Skin epidermis (tissue), 12 donors: Measurements from ENCODE around the gene RNF5.

Experiments
- H3K27ac ChIP-seq, 21 experiments: fragments of 200-600 bp; sonication (generic) in 11 of 21; one replicate each; pipeline ENCODE4 v1.5.0; 2020; ENCODE audit warnings: mild to moderate bottlenecking in 3 of 21, inconsistent platforms in 2 of 21, moderate library complexity in 2 of 21
- H3K4me3 ChIP-seq, 7 experiments: fragments of 200-600 bp; sonication (generic) in 2 of 7; one replicate each; pipeline ENCODE4 v1.5.0; 2020; ENCODE audit warnings: inconsistent platforms in 2 of 7, mild to moderate bottlenecking in 2 of 7, moderate library complexity in 1 of 7

The RNF5 gene

GRCh38 chr6:32151181-32151862 is 26.9 kb upstream of the RNF5 start:
- Histone ChIP-seq H3K27ac (peak overlapping the region in 1 of 21 experiments; percentile 77), H3K4me3 (peak overlapping the region in 3 of 7 experiments; percentile 13 to 27 (median 26))

DNA sequence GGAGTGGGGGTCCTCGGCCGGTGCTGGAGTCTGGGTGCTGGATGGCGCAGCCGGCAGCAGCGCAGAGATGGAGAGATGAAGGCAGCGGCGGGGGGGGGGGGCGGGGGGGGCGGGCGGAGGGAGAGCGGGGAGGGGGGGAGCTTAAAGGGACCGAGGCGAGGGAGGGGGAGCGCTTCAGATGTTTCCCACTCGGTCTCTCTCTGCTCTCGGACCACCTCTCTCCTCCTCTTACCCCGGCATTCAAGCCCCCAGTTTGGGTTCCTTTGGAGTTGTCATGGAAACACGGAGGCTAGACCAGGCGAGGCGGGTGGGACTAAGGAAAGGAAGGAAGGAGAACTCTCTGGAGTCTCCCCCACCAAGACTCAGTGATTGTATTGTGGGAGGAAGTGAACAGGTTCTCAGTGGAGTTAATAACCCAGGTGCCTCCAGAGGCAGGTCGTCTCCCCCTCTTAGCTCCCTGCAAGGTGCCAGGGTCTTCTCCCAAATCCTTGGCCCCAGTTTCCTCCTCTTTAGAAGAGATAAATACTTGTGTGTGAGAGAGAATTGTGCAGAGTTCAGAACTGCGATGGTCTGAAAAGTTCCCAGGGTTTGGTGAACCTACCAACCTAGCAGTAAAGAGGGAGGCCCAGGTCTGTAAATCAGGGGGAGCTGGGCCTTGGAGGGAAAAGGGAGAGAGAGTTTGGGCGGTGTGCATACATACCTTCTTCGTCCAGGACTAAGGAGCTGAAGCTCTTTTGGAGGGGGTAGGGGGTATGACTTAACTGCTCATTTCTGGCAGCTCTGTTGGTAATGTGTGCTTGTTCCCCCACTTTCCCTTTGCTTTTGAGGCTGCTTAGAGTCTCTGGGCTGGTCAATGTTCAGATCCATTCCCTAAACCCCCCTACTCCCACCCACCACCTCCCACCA is 26.1 kb upstream of the RNF5 start, which contains the start of gene PRRT1:
Gene PRRT1 (minus strand): TSS at position 77 of the 906 bp plus-strand sequence. CDS start 112 bp downstream, outside the sequence.
- H3K4me3 ChIP-seq, result peak within 1 kb of the TSS in 6 of 7 experiments; percentile 56 to 78 (median 72)
- H3K27ac ChIP-seq, result peak within 1 kb of the TSS in 17 of 21 experiments; percentile 19 to 96 (median 87)

DNA sequence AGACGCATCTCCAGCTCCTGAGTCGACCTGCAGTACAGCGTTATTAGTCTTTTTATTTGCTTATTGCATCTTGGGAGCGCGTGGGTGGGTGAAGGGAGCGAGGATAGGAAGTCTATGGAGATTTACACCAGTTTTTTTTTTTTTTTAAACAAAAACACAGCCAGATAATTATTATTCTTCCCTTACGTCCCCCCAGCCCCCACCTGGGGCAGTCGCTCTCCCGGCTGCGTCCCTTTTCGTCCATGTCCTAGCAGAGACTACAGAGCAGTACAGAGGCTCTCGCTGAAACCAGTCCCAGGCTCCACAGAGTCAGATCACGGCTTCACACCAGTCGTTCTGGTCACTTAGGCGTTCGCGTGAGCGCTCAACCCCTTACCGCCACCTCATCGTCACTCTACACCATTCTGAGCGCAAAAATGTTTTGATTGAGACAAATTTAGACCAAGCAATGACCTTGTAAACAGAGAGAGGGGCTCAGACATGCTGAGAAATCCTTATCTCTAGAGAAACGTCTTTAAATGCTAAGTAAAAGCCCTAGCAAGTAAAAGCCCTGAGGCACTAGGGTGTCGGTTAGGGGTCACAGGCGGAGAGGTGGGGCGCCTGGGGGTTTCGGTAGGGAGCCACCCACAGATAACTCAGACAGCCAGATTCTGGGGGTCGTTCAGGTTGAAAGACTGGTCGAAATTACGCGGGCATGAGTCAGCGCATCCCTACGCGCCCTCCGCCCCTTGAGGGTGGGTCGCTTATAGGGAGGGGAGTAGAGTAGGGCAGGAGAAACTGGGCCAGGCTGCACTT is 25.2 kb upstream of the RNF5 start:
- peak overlapping the region; percentile 56 to 78 (median 71) for H3K4me3 ChIP-seq
- peak overlapping the region; percentile 0 to 96 (median 86) for H3K27ac ChIP-seq

DNA sequence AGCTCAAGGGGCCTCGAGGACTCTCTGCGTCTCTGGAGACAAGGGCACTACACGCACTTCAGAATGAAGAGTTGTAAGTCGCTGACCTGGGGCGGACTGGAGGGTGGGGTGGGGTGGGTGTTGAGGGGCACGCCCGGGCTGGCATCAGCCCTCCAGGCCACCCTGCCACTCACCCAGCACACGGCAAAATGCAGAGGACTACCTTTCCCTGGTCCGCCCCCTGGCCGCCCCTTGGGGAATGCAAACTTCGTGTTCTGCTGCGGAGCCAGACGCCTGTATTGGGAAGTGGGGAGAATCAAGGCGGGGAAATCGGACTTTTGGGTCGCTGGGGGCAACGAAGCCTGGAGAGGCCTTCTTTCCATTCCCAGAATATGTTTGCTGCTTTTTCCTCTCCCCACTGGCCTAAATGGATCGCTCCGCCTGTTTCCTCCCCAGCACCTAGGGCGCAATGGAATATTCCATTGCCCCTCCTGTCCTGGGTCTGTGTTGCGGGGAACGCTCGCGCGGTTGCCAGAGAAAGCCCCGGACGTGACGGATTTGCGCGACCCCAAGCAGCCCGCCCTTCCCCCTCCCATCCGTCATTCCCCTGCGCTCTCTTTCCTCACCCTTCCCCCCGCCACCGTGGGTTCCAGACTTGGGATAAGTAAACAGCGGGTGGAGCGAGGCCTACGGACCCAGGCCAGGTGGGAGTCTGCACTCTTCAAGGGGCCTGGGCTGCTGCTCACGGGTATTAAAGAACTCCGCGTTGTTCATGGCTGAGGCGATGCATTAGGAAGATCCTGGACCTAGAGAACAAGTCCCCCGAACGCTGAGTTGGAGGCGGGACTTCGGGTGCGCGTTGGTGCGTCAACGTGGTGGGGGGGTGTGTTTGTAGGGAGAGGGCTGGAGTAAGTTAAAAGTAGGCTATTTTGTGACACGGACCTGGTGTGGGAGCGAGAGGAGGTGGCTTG is 24.4 kb upstream of the RNF5 start, which contains the start of gene PPT2:
Gene PPT2 (plus strand): TSS at position 578 of the 950 bp plus-strand sequence. CDS start 454 bp downstream, outside the sequence.
- H3K27ac ChIP-seq, result peak within 1 kb of the TSS; percentile 31 to 96 (median 86)
- peak within 1 kb of the TSS; percentile 56 to 78 (median 71) for H3K4me3 ChIP-seq

- H3K27ac ChIP-seq, result peak overlapping the region; percentile 31 to 96 (median 86)
Observed at GRCh38 chr6:32154514-32155161, 23.6 kb upstream of the RNF5 start.

DNA sequence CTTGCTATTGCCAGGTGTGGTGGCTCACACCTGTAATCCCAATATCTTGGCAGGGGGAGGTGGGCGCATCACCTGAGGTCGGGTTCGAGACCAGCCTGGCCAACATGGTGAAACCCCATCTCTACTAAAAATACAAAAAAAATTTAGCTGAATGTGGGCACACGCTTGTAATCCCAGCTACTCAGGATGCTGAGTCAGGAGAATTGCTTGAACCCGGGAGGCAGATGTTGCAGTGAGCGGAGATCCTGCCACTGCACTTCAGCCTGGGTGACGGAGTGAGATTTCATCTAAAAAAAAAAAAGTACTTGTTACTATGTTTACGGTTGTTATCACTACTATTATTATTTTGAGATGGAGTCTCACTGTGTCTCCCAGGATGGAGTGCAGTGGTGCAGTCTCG is 21.3 kb upstream of the RNF5 start:
- no peak overlapping the region for H3K4me3 ChIP-seq

More at GRCh38 chr6:32154514-32155161, 23.6 kb upstream of the RNF5 start:
- H3K4me3 ChIP-seq, result peak overlapping the region; percentile 56 to 78 (median 71)

DNA sequence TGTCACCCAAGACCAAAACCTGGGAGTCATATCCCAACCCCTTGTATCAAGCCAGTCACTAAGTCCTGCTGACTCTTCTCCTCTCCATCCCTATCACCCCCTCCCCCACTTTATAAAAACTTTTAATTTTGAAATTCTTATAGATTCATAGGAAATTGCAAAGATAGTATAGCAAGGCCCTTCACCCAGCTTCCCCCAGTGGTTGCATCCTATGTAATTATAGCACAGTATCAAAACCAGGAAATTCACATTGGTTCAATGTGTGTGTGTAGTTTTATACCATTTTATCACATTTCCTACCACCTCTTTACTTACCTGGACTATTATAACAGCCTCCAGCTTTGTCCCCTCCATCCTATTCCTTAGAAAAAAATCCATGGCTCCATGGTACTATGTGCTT is 20.2 kb upstream of the RNF5 start:
- no peak overlapping the region for H3K4me3 ChIP-seq

More for the DNA sequence above, 21.3 kb upstream of the RNF5 start:
- no peak overlapping the region for H3K27ac ChIP-seq

DNA sequence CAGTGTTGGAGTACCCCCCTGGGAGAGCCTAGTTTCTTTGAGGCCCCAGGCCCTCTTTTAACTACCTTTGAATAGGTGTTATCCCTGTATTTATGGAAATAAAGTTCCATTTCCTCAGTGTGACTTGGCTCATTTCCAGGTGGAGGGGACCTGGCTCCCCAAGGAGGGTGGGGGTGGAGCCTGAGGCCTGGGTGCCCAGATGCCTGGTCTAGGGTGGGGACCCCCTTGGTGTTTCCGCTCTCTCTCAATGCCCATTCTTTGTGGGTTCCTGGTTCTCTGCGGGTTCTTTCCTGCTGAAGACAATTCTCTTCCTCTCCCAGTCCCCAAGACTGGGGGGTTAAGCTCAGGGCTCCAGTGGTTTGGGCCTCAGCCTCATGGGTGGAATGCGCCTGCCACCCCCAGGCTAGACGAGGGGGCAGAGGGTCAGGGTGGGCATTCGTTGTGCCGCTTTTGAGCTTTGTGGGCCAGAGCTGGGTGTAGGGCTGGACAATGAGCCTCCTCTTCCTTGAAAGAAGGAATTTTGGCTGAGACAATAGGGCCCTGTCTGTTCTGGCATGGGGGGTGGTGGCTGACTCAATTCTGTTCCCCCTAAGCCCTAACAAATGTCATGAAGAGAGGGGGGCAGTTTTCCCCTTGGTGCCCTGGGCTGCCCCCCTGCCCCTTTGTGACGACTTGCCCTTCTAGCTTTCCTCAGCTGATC is 14.5 kb upstream of the RNF5 start:
- no peak overlapping the region for H3K4me3 ChIP-seq
- peak overlapping the region in 13 of 21 experiments; percentile 4 to 73 (median 43) for H3K27ac ChIP-seq

More for the DNA sequence above, 20.2 kb upstream of the RNF5 start:
- no peak overlapping the region for H3K27ac ChIP-seq

GRCh38 chr6:32164295-32164694 is 13.9 kb upstream of the RNF5 start, which contains the start of gene EGFL8:
TSS of gene EGFL8 (plus strand) at chr6:32164595. CDS start at chr6:32166166, 1,571 bp downstream.
- Histone ChIP-seq H3K4me3 (no peak within 1 kb of the TSS), H3K27ac (peak within 1 kb of the TSS in 13 of 21 experiments; percentile 4 to 73 (median 43))

GRCh38 chr6:32166411-32167061 is 11.7 kb upstream of the RNF5 start:
- peak overlapping the region in 1 of 21 experiments; percentile 36 for H3K27ac ChIP-seq
- no peak overlapping the region for H3K4me3 ChIP-seq

GRCh38 chr6:32167154-32167760 is 10.9 kb upstream of the RNF5 start:
- Histone ChIP-seq H3K4me3 (no peak overlapping the region), H3K27ac (peak overlapping the region in 1 of 21 experiments; percentile 36)

- H3K4me3 ChIP-seq, result no peak overlapping the region
- peak overlapping the region in 2 of 21 experiments; percentile 36 to 52 for H3K27ac ChIP-seq
Observed at GRCh38 chr6:32167761-32168262, 10.4 kb upstream of the RNF5 start.

DNA sequence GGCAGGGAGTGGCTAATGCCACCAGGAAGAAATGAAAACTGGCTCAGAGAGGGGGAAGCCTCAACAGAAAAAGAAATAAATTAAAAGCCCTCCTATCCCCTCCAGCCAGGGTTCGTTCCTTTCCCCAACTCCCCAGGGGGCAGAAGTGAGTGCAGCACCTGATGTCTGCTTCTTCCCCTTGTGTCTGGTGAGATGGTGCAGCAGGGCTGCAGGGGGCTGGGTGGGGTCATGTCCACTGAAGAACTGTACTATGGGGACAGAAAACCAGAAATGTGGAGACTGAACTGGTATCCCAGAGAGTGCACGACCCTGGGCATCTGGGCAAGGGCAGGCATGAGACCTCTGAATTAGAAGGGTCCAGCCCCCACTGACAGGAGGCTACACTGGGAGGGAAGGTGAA is 9.9 kb upstream of the RNF5 start:
- peak overlapping the region in 1 of 21 experiments; percentile 52 for H3K27ac ChIP-seq
- H3K4me3 ChIP-seq, result no peak overlapping the region

GRCh38 chr6:32168807-32169591 is 9.2 kb upstream of the RNF5 start:
- no peak overlapping the region for H3K4me3 ChIP-seq
- peak overlapping the region in 1 of 21 experiments; percentile 35 for H3K27ac ChIP-seq

GRCh38 chr6:32170294-32170693 is 7.9 kb upstream of the RNF5 start:
- Histone ChIP-seq H3K4me3 (no peak overlapping the region), H3K27ac (no peak overlapping the region)
